NCI-H1436 treated with DMSO at 0.1 percent for 48 hours (cell line): ENCODE data around the gene LAMB2.

Experiments used
- DNase-seq: peaks from one replicate; lab custom pipeline; 2025; lab: John Stamatoyannopoulos, UW

LAMB2 gene

DNA sequence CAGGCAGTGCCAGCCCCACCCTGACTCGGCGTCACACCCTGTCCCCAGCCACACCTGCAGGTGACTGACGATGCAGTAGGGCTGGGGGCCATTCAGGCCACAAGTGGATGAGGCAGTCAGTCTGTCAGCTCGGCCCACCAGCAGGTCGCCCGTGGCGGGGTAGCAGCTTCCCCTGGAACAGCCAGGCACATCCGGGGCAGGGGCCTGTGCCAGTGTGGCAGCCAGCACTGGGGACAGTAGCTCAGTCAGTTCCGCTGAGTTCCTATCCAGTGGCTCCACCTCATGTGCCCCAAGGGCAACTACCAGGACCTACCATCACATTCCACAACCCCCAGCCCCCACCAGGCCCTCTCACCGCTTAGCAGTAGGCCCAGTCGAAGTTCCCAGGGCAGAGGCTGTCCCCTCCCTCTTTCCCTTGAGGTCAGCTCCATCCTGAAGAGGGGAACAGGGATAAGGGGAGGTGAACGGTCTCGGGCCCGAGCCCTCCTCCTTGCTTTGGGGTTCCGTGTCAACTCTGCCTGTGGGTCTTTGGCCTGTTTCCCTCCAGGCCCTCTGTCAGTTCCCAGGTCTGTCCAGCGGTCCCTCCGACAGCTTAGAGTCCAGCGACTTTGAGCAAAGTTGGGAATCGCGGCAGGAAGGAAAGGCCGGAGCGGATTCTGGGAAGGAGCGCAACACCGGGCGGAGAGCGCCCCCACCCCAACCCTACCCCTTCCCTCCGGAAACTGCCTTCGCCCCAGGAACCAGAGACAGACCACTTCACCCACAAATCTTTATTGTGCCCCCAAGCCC, at the start of gene LAMB2:
LAMB2 (minus strand) TSS at position 614 of the 789 bp plus-strand sequence; CDS start at position 431, 183 bp downstream.
- no peak for DNase-seq

DNA sequence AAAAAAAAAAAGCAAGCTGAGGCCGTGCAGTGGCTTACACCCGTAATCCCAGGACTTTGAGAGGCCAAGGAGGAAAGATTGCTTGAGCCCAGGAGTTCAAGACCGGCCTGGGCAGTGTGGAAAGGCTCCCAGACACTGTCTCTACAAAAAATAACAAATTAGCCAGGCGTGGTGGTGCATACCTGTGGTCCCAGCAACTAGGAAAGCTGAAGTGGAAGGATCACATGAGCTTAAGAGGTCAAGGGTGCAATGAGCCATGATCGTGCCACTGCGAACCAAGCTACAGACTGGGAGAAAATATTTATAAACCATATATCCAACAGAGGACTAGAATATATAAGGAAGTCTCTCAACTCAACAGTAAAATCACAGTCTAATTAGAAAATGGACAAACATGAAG, 48.5 kb upstream of the LAMB2 start:
- DNase-seq, result no peak

DNA sequence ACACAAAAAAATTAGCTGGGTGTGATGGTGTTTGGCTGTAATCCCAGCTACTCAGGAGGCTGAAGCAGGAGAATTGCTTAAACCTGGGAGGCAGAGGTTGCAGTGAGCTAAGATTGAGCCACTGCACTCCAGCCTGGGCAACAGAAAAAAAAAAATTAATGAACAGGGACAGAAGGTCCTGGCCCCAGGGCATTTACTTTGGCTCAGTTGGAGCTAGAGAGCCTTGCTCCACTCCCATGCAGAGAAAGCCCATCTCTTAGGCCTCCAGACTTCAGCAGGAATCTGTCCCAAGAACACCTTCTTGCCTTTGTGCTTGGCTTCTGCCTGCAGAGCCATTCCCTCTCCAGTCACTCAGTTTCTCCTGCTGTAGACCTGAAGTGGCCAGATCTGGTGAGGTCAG, 47.3 kb upstream of the LAMB2 start:
- no peak for DNase-seq

DNA sequence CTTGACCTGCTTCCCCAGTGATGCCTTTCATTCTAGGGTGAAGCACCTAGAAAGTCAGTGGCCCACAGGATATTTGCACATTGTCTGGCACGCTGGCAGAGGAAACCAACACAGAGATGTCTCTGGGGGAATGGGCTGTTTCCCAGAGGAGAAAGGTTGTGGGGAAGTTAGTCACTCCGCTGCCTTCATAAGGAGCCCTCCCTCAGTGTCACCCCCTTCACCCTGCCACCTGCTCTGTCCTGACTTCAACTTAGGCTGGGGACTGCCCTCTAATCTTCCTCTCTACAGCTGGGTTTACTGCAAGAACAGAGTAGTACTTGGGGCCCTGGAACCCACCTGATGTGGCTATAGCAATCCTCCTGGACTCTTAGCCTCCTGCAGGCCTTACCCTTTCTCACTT, 44.2 kb upstream of the LAMB2 start:
- no peak for DNase-seq

DNA sequence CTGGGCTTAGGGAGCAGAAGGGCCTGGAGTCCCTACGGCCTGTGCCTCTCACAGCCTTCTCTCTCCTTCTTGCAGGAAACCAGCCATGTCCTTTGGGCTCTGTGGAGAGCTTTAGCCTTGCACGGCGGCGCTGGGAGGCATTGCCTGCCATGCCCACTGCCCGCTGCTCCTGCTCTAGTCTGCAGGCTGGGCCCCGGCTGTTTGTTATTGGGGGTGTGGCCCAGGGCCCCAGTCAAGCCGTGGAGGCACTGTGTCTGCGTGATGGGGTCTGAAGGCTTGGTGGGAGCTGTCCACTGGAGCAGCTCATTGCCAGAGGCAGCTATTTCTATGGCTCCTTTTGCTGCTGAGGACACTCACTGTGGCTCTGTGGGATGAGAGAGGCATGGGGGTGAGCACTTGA, 42.7 kb upstream of the LAMB2 start:
- DNase-seq, result no peak

DNA sequence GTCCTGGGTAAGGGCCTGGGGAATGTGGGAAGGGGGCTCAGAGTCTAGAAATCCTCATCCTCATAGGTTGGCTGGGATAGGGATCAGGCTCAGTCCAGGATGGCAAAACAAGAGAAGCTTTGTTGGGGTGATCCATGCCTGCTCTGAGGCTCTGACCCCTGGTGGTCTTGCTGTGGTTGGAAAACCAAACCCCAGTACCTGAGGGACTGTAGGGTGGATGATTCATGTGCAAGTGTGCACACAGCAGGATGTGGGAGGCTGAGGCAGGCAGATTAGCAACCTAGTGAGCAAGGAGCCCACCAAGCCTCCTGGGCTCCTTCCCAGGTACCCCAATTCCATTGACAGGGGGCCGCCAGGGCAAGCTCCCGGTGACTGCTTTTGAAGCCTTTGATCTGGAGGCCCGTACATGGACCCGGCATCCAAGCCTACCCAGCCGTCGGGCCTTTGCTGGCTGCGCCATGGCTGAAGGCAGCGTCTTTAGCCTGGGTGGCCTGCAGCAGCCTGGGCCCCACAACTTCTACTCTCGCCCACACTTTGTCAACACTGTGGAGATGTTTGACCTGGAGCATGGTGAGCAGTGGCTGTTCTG, 41.6 kb upstream of the LAMB2 start:
- DNase-seq, result no peak

DNA sequence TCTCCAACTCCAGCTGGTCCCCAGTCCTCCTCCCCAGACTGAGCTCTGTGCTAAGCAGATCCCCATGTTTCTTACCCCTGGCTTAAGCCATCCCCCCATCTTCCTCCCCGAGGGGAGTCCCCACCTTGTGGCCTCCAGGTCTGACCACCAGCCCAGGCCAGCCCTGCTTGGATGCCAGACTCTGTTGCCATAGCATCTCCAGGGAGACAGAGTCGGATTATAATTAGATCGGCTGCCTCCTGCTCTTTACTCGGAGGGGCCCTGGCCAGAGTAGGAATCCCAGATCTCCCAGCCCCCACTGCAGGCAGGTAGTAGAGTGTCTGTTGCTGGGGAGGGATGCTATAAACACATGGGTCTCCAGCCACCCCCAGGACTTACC, 40.9 kb upstream of the LAMB2 start:
- DNase-seq, result no peak

DNA sequence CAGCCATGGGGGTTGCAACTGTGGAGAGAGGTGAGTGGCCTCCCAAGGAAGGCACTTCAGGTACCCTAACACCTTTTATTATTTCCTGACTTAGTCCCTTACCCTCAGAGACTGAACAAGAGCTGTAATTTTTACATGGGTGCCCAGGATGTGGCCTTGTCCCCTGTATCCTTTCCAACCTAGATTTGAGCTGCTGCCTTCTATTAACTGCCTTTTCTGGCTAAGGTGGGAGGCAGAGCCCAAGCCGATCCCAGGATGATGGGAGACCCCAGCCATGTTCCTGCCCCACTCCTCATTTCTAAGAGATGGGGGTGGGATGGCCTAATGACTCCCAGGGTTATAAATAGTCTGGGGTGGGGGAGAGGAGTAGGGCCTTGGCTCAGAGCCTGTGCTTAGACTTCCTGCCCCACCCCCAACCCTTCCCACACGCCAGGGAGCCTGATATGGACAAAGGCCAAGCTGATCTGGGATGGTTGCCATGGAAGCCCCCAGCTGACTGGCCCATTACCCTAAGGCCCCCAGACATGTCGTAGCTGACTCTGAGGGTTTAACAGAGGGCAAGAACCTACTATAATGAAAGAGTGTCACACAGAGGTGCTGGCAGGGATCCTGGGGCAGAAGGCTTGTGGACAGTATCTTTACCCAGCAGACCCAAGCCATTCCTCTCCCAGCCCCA, 40.4 kb upstream of the LAMB2 start:
- DNase-seq, result no peak

DNA sequence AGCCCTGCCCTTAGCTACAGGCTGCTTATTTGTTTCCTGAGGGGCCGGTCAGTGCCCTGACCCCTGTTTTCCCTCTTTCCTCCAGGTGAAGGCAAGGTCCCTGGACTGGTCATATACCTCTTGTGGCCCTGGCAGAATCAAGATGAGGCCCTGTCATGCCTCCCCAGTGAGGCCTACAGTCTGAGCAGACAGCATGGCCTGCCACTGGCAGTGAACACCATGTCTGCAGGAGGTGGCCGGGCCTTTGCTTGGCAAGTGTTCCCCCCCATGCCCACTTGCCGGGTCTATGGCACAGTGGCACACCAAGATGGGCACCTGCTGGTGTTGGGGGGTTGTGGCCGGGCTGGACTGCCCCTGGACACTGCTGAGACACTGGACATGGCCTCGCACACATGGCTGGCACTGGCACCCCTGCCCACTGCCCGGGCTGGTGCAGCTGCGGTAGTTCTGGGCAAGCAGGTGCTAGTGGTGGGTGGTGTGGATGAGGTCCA, 39.7 kb upstream of the LAMB2 start:
- no peak for DNase-seq

DNA sequence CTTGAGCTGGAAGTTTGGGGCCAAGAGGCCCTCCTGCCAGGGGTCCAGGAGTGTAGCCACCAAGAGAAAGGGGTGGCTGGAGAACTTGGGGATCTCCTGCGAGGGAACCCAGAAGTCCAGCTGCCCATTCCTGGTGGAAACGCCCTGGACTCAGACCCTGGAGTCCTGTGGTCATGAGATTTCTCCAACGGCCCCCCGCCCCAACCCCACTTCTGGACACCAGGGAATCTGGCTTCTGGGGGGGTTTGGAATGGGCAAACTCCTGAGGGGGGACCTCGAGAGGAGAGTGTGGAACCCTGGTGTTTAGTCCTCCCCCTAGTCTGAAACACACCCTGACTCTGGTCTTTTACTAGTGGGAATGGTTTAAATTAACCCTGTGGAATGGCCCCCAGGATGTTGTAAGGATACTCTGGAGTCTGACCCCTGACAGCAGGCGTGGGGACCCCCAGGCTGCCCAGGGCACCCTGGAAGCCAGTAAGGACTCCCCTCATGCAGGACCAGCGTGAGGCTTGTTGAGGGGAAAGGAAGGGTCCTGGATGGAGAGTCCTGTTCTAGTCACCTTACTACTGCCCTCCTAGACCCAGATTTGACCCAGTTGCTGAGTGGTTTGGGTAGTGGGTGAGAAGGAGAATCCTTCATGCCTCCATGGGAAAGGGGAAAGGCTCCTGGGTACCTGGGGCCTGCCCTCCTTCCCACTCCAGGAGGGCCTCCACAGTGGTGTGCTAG, 39.1 kb upstream of the LAMB2 start:
- DNase-seq, result no peak

DNA sequence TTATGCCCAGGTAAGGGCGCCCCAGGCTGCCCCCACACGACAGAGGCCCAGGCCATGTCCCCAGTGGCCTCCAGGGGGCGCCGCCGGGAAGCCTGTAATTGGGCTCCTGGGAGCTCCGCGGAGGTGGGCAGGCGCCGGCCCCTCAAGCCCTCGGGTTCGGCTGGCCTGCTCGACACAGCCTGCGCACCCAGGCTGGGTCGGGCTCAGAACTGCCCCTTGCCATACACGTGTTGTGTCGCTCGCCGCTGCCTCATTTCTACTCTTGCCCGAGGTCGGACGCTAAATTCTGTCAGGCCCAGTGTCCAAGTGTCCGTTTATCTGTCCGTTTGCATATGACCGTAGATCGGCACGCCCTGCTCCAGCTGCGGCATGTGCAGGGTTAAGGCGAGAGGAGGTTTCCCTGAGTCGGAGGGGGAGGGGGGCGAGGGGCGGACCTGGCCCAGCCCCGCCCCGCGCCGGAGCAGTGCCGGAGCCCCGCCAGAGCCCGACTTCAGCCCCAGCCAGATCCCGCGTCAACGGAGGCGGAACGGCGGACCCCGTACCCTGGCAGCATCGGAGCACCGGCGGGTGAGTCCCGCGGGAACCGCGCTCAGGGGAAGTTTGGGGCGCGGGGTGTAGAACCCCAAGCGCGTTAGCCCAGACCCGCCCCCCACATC, 38.4 kb upstream of the LAMB2 start, which contains the start of gene KLHDC8B:
KLHDC8B (plus strand) TSS at position 480 of the 656 bp plus-strand sequence. CDS start 1,172 bp downstream, outside the sequence.
- no peak for DNase-seq

DNA sequence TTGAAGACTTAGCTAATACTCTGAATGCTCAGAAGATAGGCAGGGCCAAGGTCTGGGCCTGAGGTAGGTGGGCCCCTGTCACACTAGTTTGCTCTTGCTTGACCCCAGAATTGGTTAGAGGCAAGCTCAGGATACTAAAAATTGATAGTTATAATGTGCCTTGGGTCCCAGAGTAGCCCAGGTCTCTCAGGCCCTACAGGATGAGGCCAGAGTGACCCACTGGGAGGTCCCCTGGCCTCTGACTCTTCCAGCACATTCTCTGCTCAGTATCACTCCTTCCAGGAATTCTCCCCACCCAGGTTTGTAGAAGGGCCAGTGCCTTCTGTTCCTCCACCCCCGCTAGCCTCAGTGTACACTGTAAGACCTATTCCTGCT, 37.9 kb upstream of the LAMB2 start:
- DNase-seq, result no peak

DNA sequence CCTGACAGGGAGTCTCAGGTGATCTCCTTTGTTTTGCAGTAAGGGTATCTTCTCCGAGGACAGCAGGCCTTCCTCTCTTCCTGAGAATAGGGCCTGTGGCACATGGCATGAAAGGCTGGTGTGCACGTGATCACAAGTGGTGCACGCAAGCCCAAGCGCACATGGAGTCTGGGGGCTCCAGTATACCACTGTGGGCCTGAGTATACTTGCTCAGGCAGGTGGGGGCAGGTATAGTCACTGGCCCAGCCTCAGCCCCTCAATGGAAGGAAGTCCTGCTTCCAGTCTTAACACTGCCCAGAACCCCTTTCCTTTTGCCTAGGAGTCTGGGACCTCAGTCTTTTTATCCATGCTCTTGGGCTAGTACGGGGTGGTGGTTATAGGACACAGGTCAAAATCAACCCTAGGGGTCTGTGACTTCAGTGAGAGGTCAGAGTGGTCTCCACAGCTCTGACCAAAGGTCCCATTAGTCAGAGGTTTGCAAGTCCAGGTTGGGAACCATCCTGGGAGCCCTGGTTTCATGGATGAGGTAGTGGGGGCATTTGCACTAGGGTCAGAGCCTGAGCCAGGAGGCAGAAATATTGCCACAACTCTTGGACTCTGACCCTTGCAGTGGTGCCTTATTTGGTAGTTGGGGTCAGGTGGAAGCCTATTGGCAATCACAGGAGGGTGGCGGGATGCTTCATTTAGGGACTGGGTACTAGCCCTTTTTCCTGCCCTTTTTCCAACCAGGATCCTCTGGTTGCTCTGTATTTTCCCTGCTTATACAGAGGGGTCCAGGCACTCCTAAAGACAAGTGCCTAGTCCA, 34.1 kb upstream of the LAMB2 start:
- no peak for DNase-seq

DNA sequence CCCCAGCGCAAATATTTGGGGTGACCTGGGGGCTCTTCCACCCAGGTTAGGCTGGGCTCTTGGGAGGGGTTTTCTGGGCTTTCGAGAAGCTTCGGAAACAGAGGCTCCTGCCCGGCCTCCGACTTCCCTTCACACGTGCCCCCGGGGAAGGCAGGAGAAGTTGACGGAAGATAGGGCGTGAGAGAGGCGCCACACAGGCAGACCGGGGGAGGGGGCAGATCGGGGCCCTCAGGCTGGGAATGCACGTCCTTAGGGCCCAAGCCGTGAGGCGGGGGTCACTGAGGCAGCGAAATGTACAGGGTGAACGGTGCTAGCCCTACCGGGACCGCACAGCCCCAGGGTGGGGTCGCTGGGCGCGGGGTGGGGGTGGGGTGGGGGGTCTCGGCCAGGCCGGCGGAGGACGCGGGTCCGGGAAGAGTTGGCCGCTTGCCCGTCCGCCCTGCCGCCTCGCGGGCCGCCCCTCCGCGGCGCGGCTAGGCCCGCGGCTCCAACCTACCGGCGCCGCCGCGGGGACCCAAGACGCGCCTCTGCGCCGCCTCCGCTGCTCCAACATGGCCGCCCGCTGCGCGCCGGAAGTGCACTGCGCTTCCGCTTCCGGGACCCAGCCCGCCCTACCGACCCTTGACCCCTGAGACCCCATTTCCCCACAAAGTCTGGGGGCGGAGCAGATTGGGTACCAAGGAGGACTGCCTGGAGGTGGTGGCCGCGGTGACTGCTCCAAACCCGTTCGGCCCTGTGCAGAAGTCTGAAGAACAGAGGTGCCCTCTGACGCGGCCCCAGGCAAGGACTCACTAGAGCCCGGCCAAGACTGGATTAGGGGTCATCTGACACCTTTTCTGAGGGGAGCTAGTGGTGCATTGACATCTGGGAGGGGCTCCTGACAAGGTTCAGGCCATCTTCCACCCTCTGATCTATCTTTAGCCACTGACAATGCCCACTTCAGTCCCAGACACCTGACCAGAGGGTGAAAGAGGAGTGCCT, 33.2 kb upstream of the LAMB2 start, which contains the start of gene CCDC71:
CCDC71 (minus strand) TSS at position 561 of the 981 bp plus-strand sequence. CDS start 2,123 bp downstream, outside the sequence.
- no peak for DNase-seq

DNA sequence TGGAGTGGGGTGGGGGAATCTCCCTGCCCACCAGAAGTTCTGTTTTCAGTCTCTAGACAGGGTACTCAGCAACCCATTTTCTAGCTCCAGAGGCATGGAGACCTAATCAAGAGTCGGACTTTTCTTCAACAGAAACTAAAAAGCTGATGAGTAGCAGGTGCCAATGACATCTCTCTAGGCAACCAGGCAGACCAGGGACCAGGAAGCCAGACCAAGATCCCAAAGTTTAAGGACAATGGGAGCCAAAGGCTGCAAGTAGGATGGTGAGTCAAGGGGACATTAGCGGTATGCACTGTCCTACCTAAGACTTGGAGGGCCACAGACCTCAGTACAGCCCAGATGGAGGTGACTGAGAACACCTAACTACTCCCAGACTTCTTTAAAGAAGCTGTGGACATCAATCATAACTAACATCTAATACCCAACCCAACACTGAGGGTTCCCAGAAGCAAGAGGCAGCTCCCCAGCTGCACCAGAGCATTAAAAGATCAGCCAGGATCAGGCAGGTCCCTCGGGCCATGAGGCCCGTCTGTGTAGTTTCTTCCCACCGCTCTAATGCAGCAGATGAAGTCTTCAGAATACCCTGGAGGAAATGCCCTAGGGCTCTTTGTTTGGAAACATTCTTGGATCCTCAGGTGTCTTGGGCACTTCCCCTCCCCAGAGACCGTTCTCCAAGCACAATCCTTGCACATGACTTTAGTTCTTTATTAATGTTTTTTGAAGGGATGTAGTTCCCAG, 32.3 kb upstream of the LAMB2 start:
- no peak for DNase-seq

DNA sequence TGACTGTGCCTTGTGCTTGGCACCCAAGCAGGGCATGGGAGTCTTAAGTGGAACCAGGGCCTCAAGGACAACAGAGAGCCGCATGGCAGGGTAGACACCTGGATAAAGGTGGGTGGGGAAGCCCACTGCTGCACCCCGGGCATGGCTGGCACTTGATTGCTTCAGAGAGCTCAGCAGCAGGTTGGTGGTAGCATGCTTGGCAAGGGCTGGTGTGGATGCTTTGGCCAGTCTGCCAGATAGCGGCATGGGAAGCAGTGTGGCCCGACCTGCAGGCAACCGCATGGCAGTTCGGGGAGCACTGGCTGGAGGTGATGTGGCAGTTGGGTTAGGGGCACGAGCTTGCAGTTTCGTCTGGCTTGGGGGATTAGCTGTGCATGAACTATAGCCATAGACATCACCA, 30.8 kb upstream of the LAMB2 start:
- DNase-seq, result no peak

DNA sequence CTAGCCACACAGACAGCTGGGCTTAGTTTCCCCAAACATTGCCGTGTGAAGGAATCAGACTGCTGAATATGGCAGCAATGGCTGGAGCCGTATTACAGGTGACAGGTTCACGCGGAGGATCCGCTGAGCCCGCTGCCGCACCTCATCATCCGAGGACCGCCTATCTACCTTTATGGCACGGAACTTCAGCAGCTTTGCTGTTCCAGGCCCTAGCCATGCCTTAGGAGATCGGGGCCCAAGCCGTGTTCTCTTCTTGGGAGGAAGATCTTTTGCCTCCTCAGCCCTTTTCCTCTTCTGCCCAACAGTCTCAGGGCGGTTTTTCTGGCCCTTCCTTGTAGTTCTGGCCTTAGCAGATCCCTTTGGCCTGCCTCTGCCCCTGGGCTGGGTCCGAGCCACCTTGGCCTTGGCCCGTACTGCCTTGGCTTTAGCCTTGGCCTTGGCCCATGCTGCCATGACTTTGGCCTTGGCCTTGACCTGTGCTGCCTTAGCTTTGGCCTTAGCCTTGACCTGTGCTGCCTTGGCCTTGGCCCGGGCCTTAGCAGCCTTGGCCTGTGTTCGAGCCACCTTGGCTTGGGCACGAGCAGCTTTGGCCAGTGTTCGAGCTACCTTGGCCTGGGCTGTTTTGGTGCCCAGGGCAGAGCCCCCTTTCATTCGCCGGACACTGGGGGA, 30.0 kb upstream of the LAMB2 start:
- no peak for DNase-seq

DNA sequence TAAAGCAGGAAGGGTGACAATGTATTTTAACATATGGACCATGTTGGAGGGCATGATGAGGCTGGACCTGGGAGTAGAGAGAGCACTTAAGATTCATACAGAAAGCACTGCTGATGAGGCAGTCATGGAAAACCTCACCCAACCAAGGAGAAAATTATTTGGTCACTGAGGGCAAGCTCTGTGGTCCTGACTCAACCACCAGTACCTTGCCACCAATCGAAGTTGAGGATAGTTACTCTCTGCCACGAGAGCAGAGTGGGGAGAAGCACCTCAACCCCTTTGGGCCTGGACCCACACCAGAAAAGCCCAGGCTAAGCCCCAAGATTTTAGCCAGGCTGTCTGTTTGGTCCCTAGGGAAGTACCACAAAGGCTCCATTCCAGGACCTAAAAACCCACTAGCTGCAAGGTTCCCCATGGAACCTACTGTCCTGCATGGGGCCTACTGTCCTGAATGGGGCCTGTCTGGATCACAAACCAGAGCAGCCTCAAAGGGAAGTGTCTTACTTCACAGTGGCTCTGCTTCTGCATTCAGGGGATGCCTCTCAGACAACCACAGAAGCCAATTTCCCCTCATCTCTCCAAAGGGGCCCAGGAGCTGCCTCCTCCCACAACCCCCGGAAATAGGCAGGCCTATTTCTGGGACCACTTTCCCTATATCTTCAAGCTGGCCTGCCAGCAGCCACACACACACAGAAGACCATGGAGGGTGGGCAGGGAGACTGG, 29.1 kb upstream of the LAMB2 start:
- no peak for DNase-seq
